IPS-20b (cell line): Measurements from ENCODE around the gene ZNF777.
"Not testable (repeated sequence)": the region's sequence is repeated elsewhere in the genome, so short reads cannot be mapped to it uniquely, and the experiment has no call there.

Experiments used
- H3K27ac ChIP-seq: one replicate; pipeline ENCODE4 v1.5.1; 2013; ENCODE audit warnings: low read length
- H3K27me3 ChIP-seq: 2 replicates; pipeline ENCODE4 v1.6.1; 2013; ENCODE audit warnings: mild to moderate bottlenecking, low read length, inconsistent platforms; ENCODE audit not compliant: insufficient read depth
- H3K36me3 ChIP-seq: 2 replicates; pipeline ENCODE4 v1.6.1; 2013; ENCODE audit warnings: low read depth, mild to moderate bottlenecking, inconsistent platforms, low read length, moderate library complexity; ENCODE audit not compliant: insufficient read depth
- H3K4me1 ChIP-seq: 2 replicates; pipeline ENCODE4 v1.6.1; 2013; ENCODE audit warnings: mild to moderate bottlenecking, control low read depth, inconsistent platforms, low read length, moderate library complexity; ENCODE audit not compliant: insufficient read depth
- H3K4me3 ChIP-seq: 2 replicates; pipeline ENCODE4 v1.5.1; 2013; ENCODE audit warnings: mild to moderate bottlenecking, low read length, inconsistent platforms
- H3K9ac ChIP-seq: 2 replicates; pipeline ENCODE4 v1.6.1; 2013; ENCODE audit warnings: low read depth, mild to moderate bottlenecking, inconsistent platforms, low read length, moderate library complexity
- H3K9me3 ChIP-seq: 2 replicates; pipeline ENCODE4 v1.6.1; 2013; ENCODE audit warnings: mild to moderate bottlenecking, low read depth, low read length, inconsistent platforms; ENCODE audit not compliant: insufficient read depth

The ZNF777 gene

DNA sequence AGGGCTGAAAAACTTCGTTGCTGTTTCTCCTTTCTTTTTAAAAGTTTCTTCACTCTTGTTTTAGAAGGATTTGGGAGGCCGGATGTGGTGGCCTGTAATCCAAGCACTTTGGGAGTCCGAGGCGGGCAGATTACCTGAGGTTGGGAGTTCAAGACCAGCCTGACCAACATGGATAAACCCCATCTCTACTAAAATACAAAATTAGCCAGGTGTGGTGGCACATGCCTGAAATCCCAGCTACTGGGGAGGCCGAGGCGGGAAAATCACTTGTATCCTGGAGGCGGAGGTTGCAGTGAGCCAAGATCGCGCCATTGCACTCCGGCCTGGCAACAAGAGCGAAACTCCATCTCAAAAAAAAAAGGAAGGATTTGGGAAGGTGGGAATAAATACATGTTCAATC lies 14.8 kb downstream of the ZNF777 start:
- H3K27me3 ChIP-seq, H3K9me3 ChIP-seq, H3K4me3 ChIP-seq, H3K4me1 ChIP-seq, H3K27ac ChIP-seq, H3K9ac ChIP-seq: not testable (repeated sequence)
- H3K36me3 ChIP-seq, result peaks cover 44% of the 10 kb centered on the region

DNA sequence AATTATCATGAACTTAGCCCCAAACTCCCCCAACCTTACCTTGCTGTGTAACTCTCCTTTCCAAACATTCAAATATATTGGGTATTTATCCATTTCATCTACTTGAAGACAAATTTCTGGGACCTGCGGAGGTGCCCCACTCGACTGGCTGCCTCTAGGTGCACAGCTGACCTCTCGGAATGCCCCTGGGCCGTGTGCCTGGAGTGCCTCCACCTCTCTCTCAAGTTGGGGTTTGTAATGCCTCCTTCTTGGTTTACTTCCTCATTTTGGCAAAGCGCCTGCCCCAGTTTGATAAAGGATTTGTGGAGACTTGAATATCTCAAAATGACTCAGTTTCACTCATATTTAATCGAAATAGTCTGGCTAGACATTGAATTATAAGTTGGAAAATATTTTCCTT lies 16.6 kb downstream of the ZNF777 start:
- H3K4me1 ChIP-seq, result no peaks in the 10 kb centered on the region
- H3K9ac ChIP-seq, result no peak overlapping the region
- H3K4me3 ChIP-seq, result no peak overlapping the region
- peaks cover 27% of the 10 kb centered on the region for H3K36me3 ChIP-seq
- H3K9me3 ChIP-seq, result no peaks in the 10 kb centered on the region
- H3K27ac ChIP-seq, result no peak overlapping the region
- H3K27me3 ChIP-seq, result no peaks in the 10 kb centered on the region

DNA sequence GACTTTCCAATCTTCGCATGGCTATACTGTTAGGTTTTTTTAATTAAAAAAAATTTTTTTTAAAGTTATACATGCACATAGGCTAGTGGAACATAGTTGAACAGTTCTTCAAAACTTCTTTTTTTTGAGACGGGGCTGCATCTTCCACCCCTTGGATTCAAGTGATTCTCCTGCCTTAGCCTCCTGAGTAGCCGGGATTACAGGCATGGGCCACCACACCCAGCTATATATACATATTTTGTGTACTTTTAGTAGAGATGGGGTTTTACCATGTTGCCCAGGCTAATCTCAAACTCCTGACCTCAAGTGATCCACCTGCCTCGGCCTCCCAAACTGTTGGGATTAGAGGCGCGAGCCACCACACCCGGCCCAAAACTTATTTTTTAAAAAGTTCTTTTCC lies 17.3 kb downstream of the ZNF777 start:
- no peak overlapping the region for H3K4me3 ChIP-seq
- no peaks in the 10 kb centered on the region for H3K27me3 ChIP-seq
- H3K9me3 ChIP-seq, result no peaks in the 10 kb centered on the region
- H3K27ac ChIP-seq, result no peak overlapping the region
- no peak overlapping the region for H3K9ac ChIP-seq
- H3K36me3 ChIP-seq, result peaks cover 20% of the 10 kb centered on the region
- no peaks in the 10 kb centered on the region for H3K4me1 ChIP-seq

DNA sequence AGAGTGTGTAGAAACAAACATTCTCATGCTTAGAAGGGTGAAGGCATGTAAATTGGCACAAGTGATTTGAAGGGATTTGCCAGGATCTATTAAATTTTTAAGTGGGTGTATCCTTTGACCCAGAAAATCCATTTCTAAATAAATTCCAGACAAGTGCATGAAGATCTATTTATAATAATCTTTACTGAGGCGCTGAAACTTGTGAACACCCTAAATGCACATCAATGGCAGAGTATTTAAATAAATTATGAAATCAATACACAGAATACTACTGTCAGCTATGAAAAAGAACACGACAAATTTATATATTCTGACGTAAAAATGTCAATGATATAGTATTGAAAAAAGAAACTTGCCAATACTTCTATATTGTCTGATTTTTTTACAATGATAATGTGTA lies 17.9 kb downstream of the ZNF777 start:
- Histone ChIP-seq H3K9ac (no peak overlapping the region), H3K4me1 (no peaks in the 10 kb centered on the region), H3K4me3 (no peak overlapping the region), H3K36me3 (peaks cover 20% of the 10 kb centered on the region), H3K9me3 (no peaks in the 10 kb centered on the region), H3K27me3 (no peaks in the 10 kb centered on the region), H3K27ac (no peak overlapping the region)

DNA sequence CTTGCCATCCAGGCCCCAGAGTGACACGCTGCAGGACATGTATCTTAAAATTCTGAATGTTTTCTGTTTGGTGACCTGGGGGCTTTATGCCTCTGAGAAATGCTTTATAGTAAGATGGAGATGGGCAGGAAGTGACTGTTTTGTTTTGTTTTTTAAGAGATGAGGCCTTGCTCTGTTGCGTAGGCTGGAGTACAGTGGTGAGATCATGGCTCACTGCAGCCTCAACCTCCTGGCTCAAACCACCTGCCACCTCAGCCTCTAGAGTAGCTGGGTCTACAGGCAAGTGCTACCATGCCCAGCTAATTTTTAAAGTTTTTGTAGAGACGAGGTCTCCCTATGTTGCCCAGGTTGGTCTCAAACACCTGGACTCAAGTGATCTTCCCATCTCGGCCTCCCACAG lies 20.6 kb downstream of the ZNF777 start:
- Histone ChIP-seq H3K4me1 (no peaks in the 10 kb centered on the region), H3K36me3 (peaks cover 17% of the 10 kb centered on the region), H3K27ac (no peak overlapping the region), H3K9ac (no peak overlapping the region), H3K27me3 (no peaks in the 10 kb centered on the region), H3K4me3 (no peak overlapping the region), H3K9me3 (no peaks in the 10 kb centered on the region)

DNA sequence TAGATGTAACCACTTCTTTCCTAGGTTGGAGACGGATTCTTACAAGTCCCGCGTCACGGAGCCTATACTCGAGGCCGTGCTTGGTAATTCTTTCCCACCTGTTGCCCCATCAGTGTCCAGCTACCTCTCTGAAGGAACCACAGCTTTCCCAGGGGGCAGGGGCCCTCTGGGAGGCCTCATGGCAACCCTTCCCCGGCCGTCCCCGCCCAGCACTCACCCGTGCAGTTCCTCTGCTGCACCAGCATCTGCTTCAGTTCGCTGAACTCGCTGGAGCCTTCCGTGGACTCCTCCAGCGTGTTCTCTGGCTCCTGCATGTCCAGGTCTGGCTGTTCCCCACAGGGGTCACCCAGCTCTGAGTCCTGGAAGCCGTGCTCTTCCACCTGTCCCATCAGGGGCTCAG lies 24.5 kb downstream of the ZNF777 start:
- H3K9ac ChIP-seq, result no peak overlapping the region
- no peaks in the 10 kb centered on the region for H3K9me3 ChIP-seq
- H3K27me3 ChIP-seq, result no peaks in the 10 kb centered on the region
- no peak overlapping the region for H3K27ac ChIP-seq
- peaks cover 18% of the 10 kb centered on the region for H3K36me3 ChIP-seq
- H3K4me3 ChIP-seq, result no peak overlapping the region
- H3K4me1 ChIP-seq, result no peaks in the 10 kb centered on the region

DNA sequence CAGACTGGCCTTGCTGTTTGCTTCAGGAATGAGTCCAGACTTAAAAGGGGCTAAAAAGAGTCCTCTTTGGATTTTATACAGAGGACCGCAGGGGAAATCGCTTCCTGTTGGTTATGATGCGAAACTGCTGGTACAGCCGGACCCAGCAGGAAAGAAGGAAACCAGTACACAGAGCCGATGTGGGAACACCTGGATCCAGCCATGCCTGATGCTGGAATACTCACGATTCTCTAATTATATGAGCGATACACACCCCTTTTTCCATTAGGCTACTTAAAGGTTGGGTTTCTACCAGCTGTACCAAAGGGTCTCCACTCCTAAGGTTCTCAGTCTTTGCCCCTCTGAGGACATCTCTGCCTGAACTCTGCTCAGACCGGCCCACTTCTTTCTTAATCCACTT lies 27.7 kb downstream of the ZNF777 start:
- no peaks in the 10 kb centered on the region for H3K9me3 ChIP-seq
- peaks cover 18% of the 10 kb centered on the region for H3K36me3 ChIP-seq
- H3K4me1 ChIP-seq, result no peaks in the 10 kb centered on the region
- H3K27ac ChIP-seq, result no peak overlapping the region
- H3K27me3 ChIP-seq, result no peaks in the 10 kb centered on the region
- H3K4me3 ChIP-seq, result no peak overlapping the region
- H3K9ac ChIP-seq, result no peak overlapping the region

DNA sequence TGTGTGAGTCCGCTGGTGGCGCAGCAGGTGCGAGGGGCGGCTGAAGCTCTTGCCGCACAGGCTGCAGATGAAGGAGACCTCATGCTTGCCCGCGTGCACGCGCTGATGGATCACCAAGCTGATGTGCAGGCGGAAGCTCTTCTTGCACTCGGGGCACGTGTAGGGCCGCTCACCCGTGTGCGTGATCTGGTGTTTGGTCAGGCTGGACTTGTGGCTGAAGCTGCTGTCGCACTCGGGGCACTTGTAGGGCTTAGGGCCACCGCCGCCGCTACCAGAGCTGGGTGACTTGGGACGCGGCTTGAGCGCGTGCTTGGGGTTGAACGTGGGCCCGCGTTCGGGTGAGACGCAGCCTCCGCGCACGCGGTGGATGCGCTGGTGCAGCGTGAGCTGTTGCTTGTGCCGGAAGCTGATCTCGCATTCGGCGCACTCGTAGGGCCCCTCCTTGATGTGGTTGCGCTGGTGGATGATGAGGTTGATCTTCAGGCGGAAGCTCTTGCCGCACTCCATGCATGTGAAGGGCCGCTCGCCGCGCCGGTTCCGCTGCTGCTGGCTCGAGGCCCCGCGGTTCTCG lies 28.7 kb downstream of the ZNF777 start:
- no peak overlapping the region for H3K27ac ChIP-seq
- no peak overlapping the region for H3K9ac ChIP-seq
- no peaks in the 10 kb centered on the region for H3K9me3 ChIP-seq
- no peak overlapping the region for H3K4me3 ChIP-seq
- H3K36me3 ChIP-seq, result peaks cover 18% of the 10 kb centered on the region
- no peaks in the 10 kb centered on the region for H3K4me1 ChIP-seq
- H3K27me3 ChIP-seq, result no peaks in the 10 kb centered on the region

DNA sequence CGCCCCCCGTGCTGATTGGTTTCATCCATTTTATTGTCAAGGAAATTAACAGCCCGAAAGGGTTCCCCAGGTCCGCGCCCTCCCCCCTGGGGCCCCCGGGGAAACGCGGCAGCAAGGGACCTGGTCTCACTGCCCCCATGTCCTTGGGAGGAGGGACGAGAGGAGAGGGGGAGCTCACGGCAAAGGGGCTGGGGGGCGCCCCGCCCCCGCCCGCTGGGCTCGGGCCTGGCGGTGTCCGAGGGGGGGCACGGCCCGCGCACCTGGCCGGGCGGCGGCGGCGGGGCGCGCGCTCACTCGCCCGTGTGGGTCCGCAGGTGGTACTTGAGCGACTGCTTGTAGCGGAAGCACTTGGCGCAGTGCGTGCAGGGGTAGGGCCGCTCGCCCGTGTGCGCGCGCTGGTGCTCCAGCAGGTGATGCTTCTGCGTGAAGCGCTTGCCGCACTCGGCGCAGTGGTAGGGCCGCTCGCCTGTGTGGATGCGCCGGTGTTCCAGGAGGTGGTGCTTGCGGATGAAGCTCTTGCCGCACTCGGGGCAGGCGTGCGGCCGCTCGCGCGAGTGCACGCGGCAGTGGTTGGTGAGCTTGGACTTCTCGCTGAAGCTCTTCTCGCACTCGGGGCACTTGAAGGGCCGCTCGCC lies 29.3 kb downstream of the ZNF777 start:
- peaks cover 18% of the 10 kb centered on the region for H3K36me3 ChIP-seq
- no peak overlapping the region for H3K27ac ChIP-seq
- H3K9me3 ChIP-seq, result no peaks in the 10 kb centered on the region
- H3K4me1 ChIP-seq, result no peaks in the 10 kb centered on the region
- H3K9ac ChIP-seq, result no peak overlapping the region
- no peak overlapping the region for H3K4me3 ChIP-seq
- no peaks in the 10 kb centered on the region for H3K27me3 ChIP-seq

DNA sequence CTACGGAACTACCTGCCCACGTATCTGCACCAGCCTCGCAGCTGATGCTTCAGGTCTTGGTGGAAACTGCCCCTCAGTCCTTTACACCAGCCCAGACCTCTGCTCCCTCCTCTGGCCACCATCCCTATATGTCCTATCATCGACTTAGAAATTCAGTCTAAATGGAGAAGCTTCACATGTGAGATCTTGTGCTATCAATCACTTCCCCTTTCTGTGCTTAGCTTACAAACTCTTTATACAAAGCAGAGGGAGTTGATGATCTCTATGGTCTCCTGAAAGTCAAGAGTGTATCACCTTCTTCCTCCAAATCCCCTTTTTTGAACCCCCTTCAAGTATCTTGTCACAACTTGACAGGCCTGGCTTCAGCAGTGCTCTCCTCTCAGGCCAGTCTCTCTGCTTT lies 30.7 kb downstream of the ZNF777 start:
- Histone ChIP-seq H3K36me3 (0 out of 2 replicates have a peak, but pooled peaks cover 9% of the 10 kb centered on the region), H3K4me3 (no peak overlapping the region), H3K27me3 (no peaks in the 10 kb centered on the region), H3K27ac (no peak overlapping the region), H3K9me3 (no peaks in the 10 kb centered on the region), H3K9ac (no peak overlapping the region), H3K4me1 (no peaks in the 10 kb centered on the region)

DNA sequence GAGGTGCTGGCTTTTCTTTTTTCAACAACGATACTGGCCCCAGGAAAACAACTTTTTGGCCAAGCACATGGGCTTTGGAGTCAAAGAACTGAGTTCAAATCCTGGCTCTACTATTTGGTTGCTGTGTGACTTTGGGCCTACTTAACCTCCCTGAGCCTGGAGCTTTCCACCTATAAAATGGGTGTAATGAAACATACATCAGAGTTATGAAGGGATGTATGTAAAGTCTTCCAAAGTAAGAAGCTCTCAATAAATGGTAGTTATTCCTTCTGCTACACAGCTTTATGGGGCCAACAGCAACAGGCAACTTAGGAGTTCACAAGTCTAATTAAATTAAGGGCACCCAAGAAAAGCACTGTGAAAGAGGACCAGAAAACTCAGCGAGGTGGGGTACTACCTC lies 33.0 kb downstream of the ZNF777 start:
- peaks cover 7% of the 10 kb centered on the region; the same call in 1 of the 2 replicates for H3K27me3 ChIP-seq
- no peaks in the 10 kb centered on the region for H3K4me1 ChIP-seq
- no peak overlapping the region for H3K4me3 ChIP-seq
- H3K9me3 ChIP-seq, result no peaks in the 10 kb centered on the region
- H3K9ac ChIP-seq, result no peak overlapping the region
- H3K27ac ChIP-seq, result no peak overlapping the region
- H3K36me3 ChIP-seq, result 0 out of 2 replicates have a peak, but pooled peaks cover 9% of the 10 kb centered on the region

DNA sequence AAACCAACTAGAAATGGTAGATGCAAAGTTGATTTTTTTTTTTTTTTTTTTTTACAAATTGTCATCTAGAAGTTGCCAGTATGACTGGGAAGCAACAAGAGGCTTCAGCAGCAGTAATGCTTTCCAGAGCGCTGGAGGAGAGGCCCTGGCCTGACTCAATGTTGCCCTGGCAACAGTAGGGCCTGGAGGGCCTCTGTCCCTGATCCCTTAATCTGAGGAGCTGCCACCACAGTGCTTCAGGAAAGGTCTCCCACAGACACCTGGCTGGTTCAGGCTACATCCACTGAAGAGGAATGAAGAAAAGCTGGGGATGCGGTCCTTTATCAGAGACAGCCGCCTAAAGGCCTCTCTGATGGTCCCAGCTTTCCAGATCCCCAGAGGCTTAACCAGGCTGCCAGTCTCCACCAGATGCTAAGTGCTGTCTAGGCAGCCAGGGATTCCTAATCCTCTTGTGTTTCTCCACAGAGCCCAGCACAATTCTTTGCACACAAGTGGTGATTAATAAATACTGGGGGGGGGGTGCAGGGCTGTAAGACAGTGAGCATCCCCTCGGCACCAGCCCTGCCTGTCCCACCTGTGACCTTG lies 33.7 kb downstream of the ZNF777 start:
- Histone ChIP-seq H3K9me3 (no peaks in the 10 kb centered on the region), H3K9ac (no peak overlapping the region), H3K27me3 (peaks cover 7% of the 10 kb centered on the region; the same call in 1 of the 2 replicates)

More for the DNA sequence above, 33.7 kb downstream of the ZNF777 start:
- H3K36me3 ChIP-seq, result 0 out of 2 replicates have a peak, but pooled peaks cover 3% of the 10 kb centered on the region
- H3K4me1 ChIP-seq, result no peaks in the 10 kb centered on the region
- no peak overlapping the region for H3K27ac ChIP-seq
- H3K4me3 ChIP-seq, result no peak overlapping the region
